GM21360 (cell line): ENCODE measurements around the gene GSTO2.
A peak's percentile ranks its signal among the peaks of the same experiment; 100 is the strongest.

Experiments used
- ATAC-seq: cut with Tn5 transposase; IDR thresholded peaks from one replicate; pipeline ENCODE4 v1.9.1; 2021; ENCODE audit warnings: mild to moderate bottlenecking, moderate library complexity; ENCODE audit not compliant: unreplicated experiment

GSTO2 gene

DNA sequence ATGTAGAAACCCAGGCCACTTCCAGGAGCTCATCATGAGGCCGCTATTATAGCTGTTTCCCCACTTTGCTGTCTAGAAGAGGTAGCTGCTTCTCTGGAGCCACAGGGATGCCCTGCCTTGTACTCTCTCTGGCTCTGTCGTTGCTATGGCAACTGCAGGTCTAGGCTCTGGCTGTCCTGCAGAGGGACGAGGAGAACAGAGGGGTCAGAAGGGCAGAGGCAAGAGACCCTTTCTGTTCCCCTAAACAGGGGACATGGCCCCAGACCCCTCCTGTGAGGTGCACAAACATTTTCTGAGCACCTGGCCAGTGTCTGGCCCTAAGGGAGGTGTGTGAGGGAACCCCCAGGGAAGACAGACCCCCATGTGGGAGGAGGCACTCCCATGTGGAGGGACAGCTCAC, 37.9 kb downstream of the GSTO2 start:
- no peak for ATAC-seq

DNA sequence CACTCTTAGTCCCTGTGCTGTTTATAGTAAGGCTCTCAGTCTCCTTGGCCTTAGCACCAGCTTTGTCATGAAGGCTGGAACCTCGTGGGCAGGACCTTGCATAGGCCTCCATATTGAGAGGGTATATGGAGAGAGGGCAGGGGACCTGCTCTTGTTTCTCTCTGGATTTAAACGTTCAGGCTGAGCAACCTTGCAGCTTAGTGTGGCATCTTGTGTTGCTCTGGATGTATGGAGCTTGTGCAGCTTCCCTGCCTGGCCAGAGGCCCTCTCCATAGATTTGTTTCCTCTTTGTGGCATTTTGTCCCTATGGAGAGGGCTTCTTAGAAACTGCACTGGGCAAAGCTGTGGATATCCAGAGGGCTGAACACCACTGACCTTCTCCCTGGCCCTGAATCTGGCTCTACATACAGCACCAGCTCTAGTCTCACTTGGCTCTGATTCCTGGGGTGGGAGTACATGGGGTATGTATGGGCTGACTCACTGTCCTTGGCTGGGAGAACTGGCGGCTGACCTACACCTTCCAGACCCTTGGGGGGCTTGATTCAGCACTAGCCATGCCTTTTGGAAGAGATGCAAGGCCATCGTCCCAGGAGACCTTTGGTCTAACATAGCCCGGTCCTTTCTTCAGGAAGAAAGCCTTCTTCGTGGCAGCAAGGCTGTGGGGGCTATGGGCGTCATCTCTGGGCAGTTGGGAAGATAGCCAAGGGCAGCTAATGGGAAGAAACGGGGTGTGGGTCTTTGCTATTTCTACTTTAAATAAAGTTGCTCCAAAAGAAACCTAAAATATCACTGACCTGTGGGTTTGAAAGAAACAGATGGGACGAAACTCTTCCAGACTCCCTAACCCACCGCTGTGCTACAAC, 38.8 kb downstream of the GSTO2 start:
- ATAC-seq = no peak

DNA sequence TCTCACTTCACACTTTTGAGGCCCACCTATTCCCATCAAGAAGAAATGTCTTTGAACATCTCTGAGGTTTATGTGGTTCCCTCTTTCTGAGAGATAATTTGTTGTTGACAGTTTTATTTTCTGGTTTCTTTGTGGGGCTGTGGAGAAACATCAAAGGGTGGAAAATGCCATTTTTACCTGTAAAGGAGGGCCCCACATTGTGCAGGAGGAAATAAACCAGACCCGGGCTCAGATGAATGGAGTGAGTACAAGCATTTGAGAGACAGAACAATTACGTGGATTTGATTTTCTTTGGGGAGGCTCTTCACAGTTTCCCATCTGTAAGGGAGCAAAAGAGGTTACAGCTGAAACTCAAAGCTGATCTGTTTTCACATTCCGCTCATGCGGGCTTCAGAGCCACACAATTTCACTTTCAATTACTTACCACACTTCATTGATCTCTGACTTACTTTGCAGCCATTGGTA, 39.5 kb downstream of the GSTO2 start:
- peak; percentile 72 for ATAC-seq

DNA sequence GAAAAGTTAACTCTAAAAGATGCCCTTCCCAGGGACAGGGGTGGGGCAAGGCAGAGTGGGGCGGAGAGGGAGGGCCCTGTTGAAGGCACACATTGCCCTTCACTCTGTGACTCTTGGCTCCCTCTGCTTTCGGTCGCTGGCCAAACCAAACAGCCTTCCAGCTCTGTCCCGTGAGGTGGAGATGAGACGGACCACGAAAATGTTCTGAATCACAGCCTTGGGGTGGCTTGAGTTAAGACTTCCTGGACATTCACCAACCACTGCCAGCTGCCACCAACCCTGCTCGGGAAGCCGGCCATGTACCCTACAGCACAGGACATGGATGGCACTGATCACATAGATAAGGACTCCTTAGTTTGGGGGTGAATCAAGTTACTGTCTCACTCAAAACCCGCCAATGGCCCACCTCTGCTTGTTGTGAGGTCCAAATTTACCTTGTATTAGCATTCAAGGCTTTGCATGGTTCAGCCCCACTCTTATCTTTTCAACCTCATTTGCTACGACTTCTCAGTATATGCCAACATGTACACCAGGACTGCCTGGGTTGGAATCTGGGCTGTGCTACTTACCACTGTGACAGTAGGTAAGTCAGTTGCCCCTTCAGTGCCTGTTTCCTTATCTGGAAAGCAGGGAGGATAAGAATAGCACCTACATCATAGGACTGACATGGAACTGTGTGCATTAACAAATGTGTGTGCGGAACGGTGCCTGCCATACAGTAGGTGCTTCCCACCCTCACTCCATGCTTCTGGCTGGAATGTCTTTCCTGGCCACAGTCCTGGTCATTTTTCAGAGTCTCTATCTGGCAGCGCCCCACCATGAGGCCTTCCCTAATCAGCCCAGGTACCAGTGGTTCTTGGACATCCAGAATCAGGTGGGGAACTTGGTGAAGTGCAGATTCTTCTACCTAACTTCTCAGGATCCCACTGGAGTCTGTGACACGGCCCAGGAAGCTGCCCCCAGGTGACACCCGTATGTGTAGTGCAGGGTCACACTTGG, 41.3 kb downstream of the GSTO2 start:
- ATAC-seq = no peak

DNA sequence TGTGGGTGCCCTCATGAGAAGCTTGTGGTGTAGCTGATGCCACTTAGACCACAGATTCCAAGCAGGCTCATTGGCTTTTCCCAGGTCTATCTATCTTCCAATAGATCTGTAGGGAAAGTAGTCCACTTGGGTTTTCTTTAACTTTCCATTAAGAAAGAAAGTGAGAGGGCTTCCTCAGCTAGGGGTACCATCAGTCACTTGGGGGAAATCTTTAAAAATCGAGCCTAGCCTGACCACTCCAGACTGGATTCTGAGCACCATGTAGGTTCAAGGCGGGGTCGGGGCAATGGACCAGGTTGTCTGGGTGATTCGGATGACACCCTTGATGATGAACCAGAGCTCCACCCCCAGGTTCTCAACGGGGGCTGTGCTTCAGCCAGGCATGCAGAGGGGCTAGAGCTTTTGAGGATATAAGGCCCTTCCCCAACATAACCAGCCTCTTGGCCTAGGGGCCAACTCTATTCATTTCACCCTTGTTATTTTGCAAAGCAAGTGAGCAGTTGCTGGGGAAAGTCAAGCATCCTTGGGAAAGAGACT, 42.3 kb downstream of the GSTO2 start:
- no peak for ATAC-seq

- ATAC-seq = no peak
These were observed 45.9 kb downstream of the GSTO2 start for GRCh38 chr10:104314591-104315485.

DNA sequence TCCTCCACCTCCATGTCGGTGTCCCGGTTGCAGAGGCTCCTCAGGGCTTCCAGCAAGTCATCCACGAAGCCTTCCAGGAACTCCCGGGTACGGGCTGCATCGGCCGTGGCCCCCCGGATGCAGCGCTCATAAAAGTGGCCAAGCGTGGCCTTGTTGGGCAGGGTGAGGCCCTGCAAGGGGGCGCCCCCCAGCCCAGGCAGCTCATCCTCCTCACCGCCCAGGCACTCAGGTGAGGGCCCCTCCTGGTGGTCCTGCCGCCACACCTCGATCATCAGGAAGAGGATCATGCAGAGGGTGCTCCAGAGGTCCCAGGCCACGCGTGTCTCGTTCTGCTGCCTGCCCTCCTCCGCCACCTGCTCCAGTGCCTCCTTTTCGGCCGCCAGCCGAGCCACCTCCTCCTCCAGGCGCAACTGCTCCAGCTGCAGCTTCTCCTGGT, 46.5 kb downstream of the GSTO2 start:
- ATAC-seq = no peak

GRCh38 chr10:104316321-104317099, 47.5 kb downstream of the GSTO2 start:
- no peak for ATAC-seq

- no peak for ATAC-seq
These were observed 48.3 kb downstream of the GSTO2 start for GRCh38 chr10:104317269-104317710.

DNA sequence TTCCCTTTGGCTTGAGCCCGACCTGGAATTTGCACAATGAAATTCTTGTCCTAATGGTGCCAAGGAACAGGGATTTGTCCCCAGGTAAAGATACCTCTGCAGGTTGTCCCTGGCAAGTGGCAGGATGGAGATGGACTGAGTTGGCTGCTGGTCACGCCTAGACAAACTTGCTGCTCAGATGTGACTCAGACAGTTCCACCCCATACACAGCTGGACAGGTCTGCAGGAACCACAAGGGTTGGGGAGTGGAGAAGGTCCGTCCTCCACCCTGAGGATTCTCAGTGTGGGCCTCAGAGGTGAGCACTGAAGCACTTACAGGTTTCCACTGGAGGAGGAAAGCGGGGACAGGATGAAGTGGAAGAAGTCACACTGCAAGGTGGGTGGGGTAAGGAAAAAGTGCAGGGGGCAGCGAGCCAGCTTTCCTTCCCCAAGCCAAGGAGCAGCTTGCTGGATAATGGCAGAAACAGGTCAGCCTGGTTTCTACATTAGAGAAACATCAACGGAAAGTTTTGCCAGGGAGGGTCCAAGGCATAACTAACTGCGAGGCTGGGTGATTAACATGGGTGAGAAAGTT, 48.8 kb downstream of the GSTO2 start:
- ATAC-seq = no peak

DNA sequence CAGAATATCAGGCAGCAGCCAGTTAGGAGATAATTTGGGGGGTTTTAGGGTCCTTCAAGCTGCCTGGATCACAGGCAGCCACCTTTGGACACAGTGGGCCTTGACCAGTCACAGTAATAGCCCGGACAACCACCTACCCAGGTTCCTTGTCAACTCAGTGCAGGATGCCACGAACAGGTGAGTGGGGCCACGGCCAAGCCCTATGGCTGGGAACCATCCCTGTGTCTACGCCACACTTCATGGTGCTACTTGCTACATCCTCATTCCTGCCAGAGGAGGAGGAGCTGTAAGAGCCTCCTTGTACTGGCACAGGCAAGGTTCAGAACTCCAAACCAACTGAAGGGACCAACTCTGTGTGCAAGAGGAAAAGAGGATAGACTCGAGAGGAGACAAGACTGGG, 49.3 kb downstream of the GSTO2 start:
- no peak for ATAC-seq

GRCh38 chr10:104318810-104319741, 50.1 kb downstream of the GSTO2 start:
- ATAC-seq = no peak

DNA sequence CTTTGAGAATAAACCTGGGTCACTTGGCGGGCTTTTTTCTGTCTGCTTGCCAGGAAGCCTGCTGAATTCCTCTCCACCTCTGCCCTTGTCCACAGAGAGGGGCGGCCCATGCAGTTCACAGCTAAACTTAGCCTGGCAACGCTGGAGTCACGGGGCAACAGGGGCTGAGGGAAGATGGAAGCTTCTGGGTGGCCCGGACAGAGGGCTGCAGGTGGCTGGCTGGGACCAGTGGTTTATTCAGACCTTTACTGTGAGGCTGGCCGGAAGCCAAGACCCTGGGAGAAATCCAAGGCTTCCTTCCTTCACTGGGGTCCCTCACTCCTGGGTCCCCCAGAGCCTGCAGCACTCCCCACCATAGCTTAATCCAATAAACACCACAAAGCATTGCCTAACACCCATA, 52.2 kb downstream of the GSTO2 start:
- no peak for ATAC-seq

- no peak for ATAC-seq
These were observed 52.9 kb downstream of the GSTO2 start for GRCh38 chr10:104321725-104322415.

- no peak for ATAC-seq
These were observed 53.4 kb downstream of the GSTO2 start for GRCh38 chr10:104322416-104322782.

DNA sequence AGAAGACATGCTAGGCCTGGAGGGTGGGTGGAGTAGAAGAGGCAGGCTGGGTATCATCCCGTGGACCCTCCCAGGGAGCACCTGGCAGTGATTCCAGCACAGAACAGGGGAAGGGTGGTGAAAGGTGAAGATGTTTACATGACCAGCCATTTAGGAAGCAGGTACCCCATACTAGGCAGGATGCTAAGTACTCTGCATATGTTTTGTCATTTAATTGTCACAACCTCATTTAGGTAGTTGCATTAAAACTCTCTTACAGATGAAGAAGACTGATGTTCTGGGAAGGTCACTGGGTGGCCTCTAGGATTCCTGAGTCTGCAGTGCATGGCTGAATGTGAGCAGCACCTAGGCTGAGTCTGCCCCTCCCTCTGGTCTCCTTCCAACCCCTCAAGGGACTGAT, 54.1 kb downstream of the GSTO2 start:
- no peak for ATAC-seq

DNA sequence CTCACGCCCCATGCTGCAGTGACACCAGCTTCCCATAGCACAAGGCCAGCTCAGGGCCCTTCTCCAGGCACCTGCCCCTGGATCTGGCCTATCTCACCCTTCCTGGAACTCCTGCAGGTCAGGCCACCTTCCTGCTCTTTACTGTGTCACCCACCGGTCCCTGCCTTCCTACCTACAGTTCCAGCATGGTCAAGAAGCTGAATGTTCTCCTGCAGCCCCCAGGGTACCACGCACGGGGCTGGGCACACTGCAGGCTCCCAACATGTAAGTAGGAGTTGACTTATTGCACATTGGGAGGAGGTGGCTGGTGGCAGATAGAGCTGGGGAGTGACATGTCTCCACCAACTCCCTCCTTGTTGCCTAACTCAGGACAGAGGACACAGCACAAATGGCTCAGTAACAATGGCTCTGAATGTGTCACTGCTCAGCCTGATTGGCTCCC, 54.8 kb downstream of the GSTO2 start:
- no peak for ATAC-seq
